ENCODE results near the gene INPP4B. TPM values are rescaled to one million over a fixed set of nuclear protein-coding genes. Genes with fewer than 3 reads are reported as not detected.

Gene INPP4B
- total and polyA plus RNA-seq, 2 donors (not counting 1 experiment from before 2014, with no cell fraction given), result 0.03 TPM; not detected in 1

- ChIA-PET POLR2A (no interaction called here), CTCF (no interaction called here)
- Histone ChIP-seq H3K9ac (ENCODE audit: low read length) (no peak overlapping the region), H3K4me2 (replicated peaks; ENCODE audit: low read depth, low read length, poor library complexity, severe bottlenecking) (no peak overlapping the region), H3K4me1 (ENCODE audit: control insufficient read depth in 2 of 2, insufficient read depth in 2 of 2, low read length in 2 of 2) (no peaks in the 10 kb centered on the region), H4K20me1 (ENCODE audit: control insufficient read depth, insufficient read depth, low read length, poor library complexity, severe bottlenecking) (no peaks in the 10 kb centered on the region), H3K27me3 (replicated peaks in 1 of 4; ENCODE audit: control extremely low read depth in 1 of 4, control insufficient read depth in 3 of 4, insufficient read depth in 4 of 4, low read length in 3 of 4) (no peaks in the 10 kb centered on the region), H3K79me2 (ENCODE audit: control insufficient read depth, insufficient read depth, low read length) (no peaks in the 10 kb centered on the region), H3K4me3 (ENCODE audit: control extremely low read depth in 1 of 5, extremely low read depth in 1 of 5, insufficient read depth in 1 of 5, low read depth in 2 of 5, low read length in 4 of 5) (no peak overlapping the region), H3K36me3 (replicated peaks in 1 of 2; ENCODE audit: control extremely low read depth in 1 of 2, control insufficient read depth in 1 of 2, extremely low read depth in 1 of 2, insufficient read depth in 2 of 2, low read length in 1 of 2) (no peaks in the 10 kb centered on the region), H3K9me3 (ENCODE audit: control extremely low read depth in 1 of 3, control insufficient read depth in 2 of 3, insufficient read depth in 1 of 3, low read length in 2 of 3) (no peaks in the 10 kb centered on the region), H2AFZ (ENCODE audit: insufficient read depth, low read depth, low read length, poor library complexity, severe bottlenecking) (no peak overlapping the region), H3K27ac (ENCODE audit: low read length in 2 of 2) (no peak overlapping the region)
- ATAC-seq (ENCODE audit: low read depth) (no peak), DNase-seq (no peak)
- intact Hi-C loops (cut with micrococcal nuclease), result no loop called here
- Mint-ChIP-seq H3K4me1 (no peaks in the 10 kb centered on the region), H3K27ac (no peak overlapping the region), H3K9me3 (ENCODE audit: insufficient read depth) (no peaks in the 10 kb centered on the region), H3K27me3 (no peaks in the 10 kb centered on the region), H3K4me3 (no peak overlapping the region)
- TF ChIP-seq CTCF (IDR thresholded peaks at IDR 0.05) (no peak), EZH2 (IDR thresholded peaks at IDR 0.05; ENCODE audit: borderline replicate concordance, insufficient read depth, low read depth, low read length, poor library complexity, severe bottlenecking) (no peak)
- 87% methylated on average over 4 of the region's 5 CpGs for WGBS (ENCODE audit: insufficient coverage)
These were observed 466.0 kb downstream of the INPP4B start for GRCh38 chr4:142380052-142380602.

GRCh38 chr4:142379277-142380051 lies 466.6 kb downstream of the INPP4B start:
- ATAC-seq (ENCODE audit: low read depth), result no peak
- no peaks in the 10 kb centered on the region for H3K36me3 ChIP-seq (replicated peaks in 1 of 2; ENCODE audit: control extremely low read depth in 1 of 2, control insufficient read depth in 1 of 2, extremely low read depth in 1 of 2, insufficient read depth in 2 of 2, low read length in 1 of 2)
- no peak overlapping the region for H3K4me3 Mint-ChIP-seq
- no peaks in the 10 kb centered on the region for H3K27me3 Mint-ChIP-seq
- DNase-seq, result no peak
- no peak for TF ChIP-seq CTCF (IDR thresholded peaks at IDR 0.05)
- no peak for TF ChIP-seq EZH2 (IDR thresholded peaks at IDR 0.05; ENCODE audit: borderline replicate concordance, insufficient read depth, low read depth, low read length, poor library complexity, severe bottlenecking)
- intact Hi-C loops (cut with micrococcal nuclease), result no loop called here
- no peak overlapping the region for H3K4me3 ChIP-seq (ENCODE audit: control extremely low read depth in 1 of 5, extremely low read depth in 1 of 5, insufficient read depth in 1 of 5, low read depth in 2 of 5, low read length in 4 of 5)
- H3K27me3 ChIP-seq (replicated peaks in 1 of 4; ENCODE audit: control extremely low read depth in 1 of 4, control insufficient read depth in 3 of 4, insufficient read depth in 4 of 4, low read length in 3 of 4), result no peaks in the 10 kb centered on the region
- no peak overlapping the region for H3K4me2 ChIP-seq (replicated peaks; ENCODE audit: low read depth, low read length, poor library complexity, severe bottlenecking)
- ChIA-PET CTCF (no interaction called here), POLR2A (no interaction called here)
- no peak overlapping the region for H3K27ac ChIP-seq (ENCODE audit: low read length in 2 of 2)
- no peak overlapping the region for H3K9ac ChIP-seq (ENCODE audit: low read length)
- no peak overlapping the region for H3K27ac Mint-ChIP-seq
- H3K79me2 ChIP-seq (ENCODE audit: control insufficient read depth, insufficient read depth, low read length), result no peaks in the 10 kb centered on the region
- H3K9me3 Mint-ChIP-seq (ENCODE audit: insufficient read depth), result no peaks in the 10 kb centered on the region
- no peaks in the 10 kb centered on the region for H4K20me1 ChIP-seq (ENCODE audit: control insufficient read depth, insufficient read depth, low read length, poor library complexity, severe bottlenecking)
- no peaks in the 10 kb centered on the region for H3K4me1 Mint-ChIP-seq
- H2AFZ ChIP-seq (ENCODE audit: insufficient read depth, low read depth, low read length, poor library complexity, severe bottlenecking), result no peak overlapping the region
- no peaks in the 10 kb centered on the region for H3K9me3 ChIP-seq (ENCODE audit: control extremely low read depth in 1 of 3, control insufficient read depth in 2 of 3, insufficient read depth in 1 of 3, low read length in 2 of 3)
- WGBS (ENCODE audit: insufficient coverage), result 90% methylated on average over 2 of the region's 4 CpGs
- no peaks in the 10 kb centered on the region for H3K4me1 ChIP-seq (ENCODE audit: control insufficient read depth in 2 of 2, insufficient read depth in 2 of 2, low read length in 2 of 2)

Measured in B cell (primary cell).